ENCODE results near the gene ITPA. TPM values are rescaled to one million over a fixed set of nuclear protein-coding genes. Genes with fewer than 3 reads are reported as not detected.

ITPA gene
- total RNA-seq, 6 experiments from 2014 or later, result 62.3 to 76.7 (median 70.2) TPM

GRCh38 chr20:3233131-3233990 lies 24.1 kb downstream of the ITPA start:
- Mint-ChIP-seq H3K4me3 (no peak overlapping the region), H3K9me3 (no peaks in the 10 kb centered on the region), H3K27me3 (ENCODE audit: insufficient read depth) (peaks cover 2% of the 10 kb centered on the region), H3K36me3 (ENCODE audit: low read depth) (no peaks in the 10 kb centered on the region), H3K4me1 (ENCODE audit: low read depth) (peaks cover 6% of the 10 kb centered on the region), H3K27ac (no peak overlapping the region)
- no peak for DNase-seq
- no peak for TF ChIP-seq CTCF (IDR thresholded peaks at IDR 0.05)

GRCh38 chr20:3233991-3234498 lies 24.7 kb downstream of the ITPA start:
- H3K9me3 Mint-ChIP-seq, result no peaks in the 10 kb centered on the region

GRCh38 chr20:3235666-3236324 lies 26.5 kb downstream of the ITPA start:
- Mint-ChIP-seq H3K9me3 (no peaks in the 10 kb centered on the region), H3K27me3 (ENCODE audit: insufficient read depth) (peaks cover 6% of the 10 kb centered on the region), H3K4me3 (no peak overlapping the region), H3K4me1 (ENCODE audit: low read depth) (peaks cover 9% of the 10 kb centered on the region), H3K27ac (no peak overlapping the region), H3K36me3 (ENCODE audit: low read depth) (no peaks in the 10 kb centered on the region)
- TF ChIP-seq CTCF (IDR thresholded peaks at IDR 0.05), result no peak
- DNase-seq, result no peak

More at GRCh38 chr20:3233991-3234498, 24.7 kb downstream of the ITPA start:
- Mint-ChIP-seq H3K27me3 (ENCODE audit: insufficient read depth) (peaks cover 2% of the 10 kb centered on the region), H3K4me1 (ENCODE audit: low read depth) (peaks cover 6% of the 10 kb centered on the region), H3K36me3 (ENCODE audit: low read depth) (no peaks in the 10 kb centered on the region), H3K27ac (no peak overlapping the region), H3K4me3 (no peak overlapping the region)
- TF ChIP-seq CTCF (IDR thresholded peaks at IDR 0.05), result no peak
- no peak for DNase-seq

- H3K36me3 Mint-ChIP-seq (ENCODE audit: low read depth), result no peaks in the 10 kb centered on the region
- no peak for TF ChIP-seq CTCF (IDR thresholded peaks at IDR 0.05)
Observed at GRCh38 chr20:3237011-3237957, 28.0 kb downstream of the ITPA start.

More at GRCh38 chr20:3237011-3237957, 28.0 kb downstream of the ITPA start:
- peak overlapping the region; percentile 8; the same call in 1 of the 2 replicates for H3K4me3 Mint-ChIP-seq
- H3K4me1 Mint-ChIP-seq (ENCODE audit: low read depth), result peaks cover 15% of the 10 kb centered on the region
- no peak for DNase-seq
- H3K9me3 Mint-ChIP-seq, result no peaks in the 10 kb centered on the region
- no peak overlapping the region for H3K27ac Mint-ChIP-seq
- peaks cover 10% of the 10 kb centered on the region for H3K27me3 Mint-ChIP-seq (ENCODE audit: insufficient read depth)
